Esophagus muscularis mucosa (tissue), 4 donors: Measurements from ENCODE around the gene C11orf98. TPM values are rescaled to one million over a fixed set of nuclear protein-coding genes. Genes with fewer than 3 reads are reported as not detected.

Experiments
- DNase-seq: peaks from one replicate; pipeline ENCODE4 v3.0.0-alpha.2; 2017; ENCODE audit errors: extremely low spot score
- H3K27ac ChIP-seq, 4 donors: fragments of 200-600 bp; sonication (generic); replicated peaks in 1 of 4; 1 replicate in 3 of 4; 2 replicates in 1 of 4; pipeline ENCODE4 v1.5.1; 2016 to 2019; ENCODE audit warnings: mild to moderate bottlenecking in 1 of 4
- H3K27me3 ChIP-seq, 4 donors: fragments of 200-600 bp; sonication (generic); one replicate each; pipeline versions ENCODE4 v1.5.1 to v1.6.0; 2016 to 2019
- H3K36me3 ChIP-seq, 4 donors: fragments of 200-600 bp; sonication (generic); one replicate each; pipeline ENCODE4 v1.5.1; 2016 to 2019
- H3K4me1 ChIP-seq, 4 donors: fragments of 200-600 bp; sonication (generic); one replicate each; pipeline ENCODE4 v1.5.1; 2016 to 2019
- H3K4me3 ChIP-seq, 4 donors: fragments of 200-600 bp; sonication (generic); 1 replicate in 2 of 4; 2 replicates in 2 of 4; pipeline ENCODE4 v1.5.1; 2016 to 2019; ENCODE audit warnings: mild to moderate bottlenecking in 4 of 4, moderate library complexity in 1 of 4
- H3K9me3 ChIP-seq, 4 donors: fragments of 200-600 bp; sonication (generic); 1 replicate in 3 of 4; 2 replicates in 1 of 4; pipeline ENCODE4 v1.5.1; 2016 to 2019
- CTCF ChIP-seq, 3 experiments: fragments of 200-600 bp in 2 of 3; fragments of 450-650 bp in 1 of 3; sonication (generic) in 2 of 3; IDR thresholded peaks; one replicate each; pipeline ENCODE4 v1.5.1; 2017 to 2019; ENCODE audit warnings: antibody characterized with exemption in 3 of 3, mild to moderate bottlenecking in 2 of 3, moderate library complexity in 1 of 3
- EP300 ChIP-seq: sonication (generic); formaldehyde crosslinking; IDR thresholded peaks from one replicate; pipeline ENCODE4 v1.6.1; 2017; ENCODE audit warnings: antibody characterized with exemption
- POLR2A ChIP-seq: fragments of 450-650 bp; IDR thresholded peaks from one replicate; pipeline ENCODE4 v1.6.1; 2017; ENCODE audit warnings: antibody characterized with exemption, moderate library complexity, mild to moderate bottlenecking, low read depth
- POLR2AphosphoS5 ChIP-seq, 2 donors: sonication (generic); formaldehyde crosslinking; IDR thresholded peaks; one replicate each; pipeline ENCODE4 v1.6.1; 2017; ENCODE audit warnings: antibody characterized with exemption in 2 of 2
- WGBS: methylation state at CpG from one replicate; pipeline ENCODE4 v1.1.5; 2018; 5-methylcytosine and 5-hydroxymethylcytosine counted together
- intact Hi-C: fragments of 100-400 bp; cut with DNase I; formaldehyde crosslinking; loops from one replicate; pipeline ENCODE4 v1.15.1; 2023
- total RNA-seq, 4 donors: library from RNA; depleted of rRNA; stranded (reverse); fragments of >200 nt; gene quantifications; one replicate each; pipeline versions ENCODE4 v1.1.0 to v1.2.1, GENCODE V29; 2016

C11orf98 gene
- total RNA-seq, 4 donors from 2014 or later = 23.7 to 38.0 (median 33.0) TPM

DNA sequence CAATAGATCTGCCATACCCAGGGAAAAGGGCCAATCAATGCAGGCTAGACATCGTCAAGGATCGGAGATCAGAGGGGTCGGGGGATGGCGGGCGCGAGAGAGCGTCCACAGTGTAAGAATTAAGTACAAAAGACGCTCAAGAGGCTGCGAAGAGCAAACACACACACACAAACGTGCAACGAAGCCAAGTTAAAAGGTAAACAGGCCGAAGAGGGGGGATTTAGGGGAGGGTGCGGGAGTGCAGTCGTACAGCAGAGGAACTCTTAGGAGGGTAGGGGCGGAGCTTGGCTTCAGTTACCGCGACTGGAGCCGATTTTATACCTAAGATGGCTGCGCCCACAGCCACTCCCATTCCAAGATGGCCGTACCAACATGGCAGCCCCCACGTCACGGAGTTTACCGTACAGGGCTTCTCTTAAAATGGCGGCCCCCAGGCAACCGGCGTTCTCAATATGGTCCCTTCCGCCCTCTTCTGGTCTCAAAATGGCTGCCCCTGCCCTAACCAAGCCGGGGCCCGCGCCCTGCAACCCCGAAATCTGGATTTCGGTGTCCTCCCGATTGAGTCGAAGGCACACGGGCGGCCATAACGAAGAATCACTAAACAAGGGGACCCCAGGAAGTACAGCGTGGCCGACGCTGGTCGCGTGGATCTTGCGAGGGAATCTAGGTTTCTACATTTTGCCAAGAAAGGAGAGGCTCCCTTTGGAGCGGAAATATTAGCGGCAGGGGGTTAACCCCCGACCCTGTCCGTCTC, 44.4 kb upstream of the C11orf98 start:
- no peaks in the 10 kb centered on the region for H3K9me3 ChIP-seq
- intact Hi-C loops = no loop called here
- DNase-seq = peak; percentile 99
- peaks cover 19 to 40% (median 39%) of the 10 kb centered on the region in 4 donors for H3K36me3 ChIP-seq
- peaks cover 43 to 51% (median 44%) of the 10 kb centered on the region in 4 donors for H3K4me1 ChIP-seq
- 2% methylated on average over 46 of the region's 47 CpGs for WGBS
- TF ChIP-seq EP300 (no peak), POLR2AphosphoS5 (IDR thresholded peaks at IDR 0.05) (peak; percentile 87 to 88), POLR2A (no peak), CTCF (IDR thresholded peaks at IDR 0.05) (peak in 2 of 3 experiments; percentile 14 to 40)
- no peaks in the 10 kb centered on the region for H3K27me3 ChIP-seq
- peak overlapping the region; percentile 57 to 70 (median 65) for H3K4me3 ChIP-seq
- H3K27ac ChIP-seq = peak overlapping the region; percentile 91 to 95 (median 92)

DNA sequence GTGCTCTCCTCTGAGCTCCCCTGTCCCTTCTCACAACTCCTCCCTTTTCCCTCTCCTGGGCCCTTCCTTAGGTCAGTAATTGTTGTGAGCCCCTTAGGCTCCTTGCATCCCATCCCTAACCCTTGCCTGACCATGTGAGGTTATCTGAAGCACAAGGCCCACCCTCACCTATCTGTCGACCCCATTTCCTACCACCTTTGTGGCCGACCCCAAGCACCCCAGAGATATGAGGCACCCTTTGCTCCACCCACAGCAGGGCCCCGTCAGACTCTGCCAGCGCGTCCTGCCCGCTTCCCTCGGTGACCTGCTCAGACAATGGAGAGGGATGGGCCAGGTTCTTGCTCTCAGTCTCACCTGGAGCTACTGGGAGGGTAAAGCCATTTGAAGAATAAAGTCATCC, 43.8 kb upstream of the C11orf98 start:
- no peaks in the 10 kb centered on the region for H3K9me3 ChIP-seq
- H3K4me1 ChIP-seq = peaks cover 38 to 51% (median 44%) of the 10 kb centered on the region in 4 donors
- DNase-seq = no peak
- H3K27ac ChIP-seq = peak overlapping the region; percentile 91 to 95 (median 92)
- intact Hi-C loops = no loop called here
- no peaks in the 10 kb centered on the region for H3K27me3 ChIP-seq
- peak overlapping the region; percentile 57 to 70 (median 65) for H3K4me3 ChIP-seq
- no peak for TF ChIP-seq CTCF (IDR thresholded peaks at IDR 0.05)
- TF ChIP-seq EP300 = no peak
- TF ChIP-seq POLR2A = no peak
- TF ChIP-seq POLR2AphosphoS5 (IDR thresholded peaks at IDR 0.05) = no peak
- H3K36me3 ChIP-seq = peaks cover 17 to 33% (median 32%) of the 10 kb centered on the region in 4 donors
- 6% methylated on average over 7 of the region's 7 CpGs for WGBS

DNA sequence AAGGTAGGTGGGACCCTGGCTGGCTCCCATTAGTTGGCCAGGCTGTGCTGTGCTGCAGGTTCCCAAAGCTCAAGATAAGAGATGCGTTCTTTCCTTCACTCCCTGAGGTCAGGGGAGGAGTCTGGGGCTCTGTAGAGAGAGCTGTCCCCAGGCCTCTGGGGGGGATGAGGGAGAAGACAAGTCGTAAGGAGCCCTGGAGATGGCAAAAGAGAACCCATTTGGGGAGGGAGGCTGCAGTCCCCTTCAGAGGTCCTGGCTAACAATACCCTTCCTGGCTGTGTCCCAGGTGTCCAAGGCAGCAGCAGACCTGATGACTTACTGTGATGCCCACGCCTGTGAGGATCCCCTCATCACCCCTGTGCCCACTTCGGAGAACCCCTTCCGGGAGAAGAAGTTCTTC, 43.4 kb upstream of the C11orf98 start:
- Histone ChIP-seq H3K27ac (peak overlapping the region; percentile 91 to 95 (median 92)), H3K9me3 (no peaks in the 10 kb centered on the region), H3K4me1 (peaks cover 34 to 51% (median 44%) of the 10 kb centered on the region in 4 donors), H3K36me3 (peaks cover 17 to 29% (median 28%) of the 10 kb centered on the region in 4 donors), H3K27me3 (no peaks in the 10 kb centered on the region), H3K4me3 (peak overlapping the region; percentile 57 to 70 (median 65))
- intact Hi-C loops = no loop called here
- no peak for DNase-seq
- 76% methylated on average over 5 of the region's 5 CpGs for WGBS
- TF ChIP-seq POLR2AphosphoS5 (IDR thresholded peaks at IDR 0.05) = no peak
- no peak for TF ChIP-seq POLR2A
- no peak for TF ChIP-seq CTCF (IDR thresholded peaks at IDR 0.05)
- TF ChIP-seq EP300 = no peak

- Histone ChIP-seq H3K27ac (peak within 1 kb of the TSS; percentile 91 to 95 (median 92)), H3K9me3 (no peaks in the 10 kb centered on the region), H3K36me3 (peaks cover 13 to 24% (median 22%) of the 10 kb centered on the region in 4 donors), H3K4me3 (peak within 1 kb of the TSS; percentile 70 to 77 (median 74)), H3K27me3 (no peaks in the 10 kb centered on the region), H3K4me1 (peaks cover 34 to 51% (median 44%) of the 10 kb centered on the region in 4 donors)
- WGBS = 72% methylated on average over 7 of the region's 10 CpGs
- intact Hi-C loops = no loop called here
- DNase-seq = no peak
- TF ChIP-seq POLR2AphosphoS5 (IDR thresholded peaks at IDR 0.05) (no peak), POLR2A (no peak), CTCF (IDR thresholded peaks at IDR 0.05) (no peak), EP300 (no peak)
These were observed 42.4 kb upstream of the C11orf98 start, which contains the start of the genes BSCL2 and GNG3 for GRCh38 chr11:62707277-62707861. Gene BSCL2 (minus strand): TSS chr11:62707424. CDS start chr11:62707195, 229 bp downstream. Gene GNG3 (plus strand): TSS chr11:62707676. CDS start chr11:62708296, 620 bp downstream.
